B cell (primary cell): ENCODE measurements around the gene RGR.

Experiments used
- CTCF ChIP-seq: fragments of 200-600 bp; IDR thresholded peaks from one replicate; pipeline ENCODE4 v1.8.0; 2022; ENCODE audit warnings: antibody characterized with exemption, mild to moderate bottlenecking
- EZH2 ChIP-seq: IDR thresholded peaks from 2 replicates; pipeline ENCODE4 v1.6.1; 2012; ENCODE audit warnings: borderline replicate concordance, low read depth, mild to moderate bottlenecking, moderate library complexity, low read length; ENCODE audit not compliant: insufficient read depth, poor library complexity, severe bottlenecking

- TF ChIP-seq CTCF: no peak
- TF ChIP-seq EZH2: no peak
Measured at GRCh38 chr10:84308021-84308420, 63.2 kb downstream of the RGR start.
